Skeletal muscle satellite cell (primary cell): ENCODE results near the gene MEA1.

ENCODE experiments used
- H3K27me3 ChIP-seq: 2 replicates; pipeline ENCODE4 v1.7.0; 2013; ENCODE audit warnings: low read length; ENCODE audit not compliant: control insufficient read depth, insufficient read depth
- H3K36me3 ChIP-seq: 2 replicates; pipeline ENCODE4 v1.7.0; 2013; ENCODE audit warnings: mild to moderate bottlenecking, control low read depth, low read length; ENCODE audit not compliant: insufficient read depth
- H3K4me1 ChIP-seq: 2 replicates; pipeline ENCODE4 v1.7.0; 2013; ENCODE audit warnings: low read length; ENCODE audit not compliant: control insufficient read depth, insufficient read depth
- H3K4me2 ChIP-seq: 2 replicates; pipeline ENCODE4 v1.7.0; 2013; ENCODE audit warnings: mild to moderate bottlenecking, low read length
- H3K4me3 ChIP-seq: 2 replicates; pipeline ENCODE4 v1.7.0; 2013; ENCODE audit warnings: low read length
- H3K9ac ChIP-seq: 2 replicates; pipeline ENCODE4 v1.7.0; 2013; ENCODE audit warnings: mild to moderate bottlenecking, low read depth, low read length, moderate library complexity
- H3K9me3 ChIP-seq: replicated peaks from 2 replicates; pipeline ENCODE4 v1.7.0; 2013; ENCODE audit warnings: mild to moderate bottlenecking, control low read depth, low read length

Gene MEA1

GRCh38 chr6:43037197-43037596 is 23.5 kb upstream of the MEA1 start:
- Histone ChIP-seq H3K4me1 (no peaks in the 10 kb centered on the region), H3K4me2 (no peak overlapping the region), H3K27me3 (no peaks in the 10 kb centered on the region), H3K9me3 (no peaks in the 10 kb centered on the region), H3K36me3 (peaks cover 61% of the 10 kb centered on the region), H3K9ac (no peak overlapping the region), H3K4me3 (no peak overlapping the region)

GRCh38 chr6:43036712-43037111 is 23.0 kb upstream of the MEA1 start:
- Histone ChIP-seq H3K27me3 (no peaks in the 10 kb centered on the region), H3K4me3 (no peak overlapping the region), H3K4me2 (no peak overlapping the region), H3K4me1 (no peaks in the 10 kb centered on the region), H3K9ac (no peak overlapping the region), H3K36me3 (peaks cover 64% of the 10 kb centered on the region), H3K9me3 (no peaks in the 10 kb centered on the region)

- Histone ChIP-seq H3K4me1 (no peaks in the 10 kb centered on the region), H3K9ac (no peak overlapping the region), H3K27me3 (no peaks in the 10 kb centered on the region), H3K4me3 (no peak overlapping the region), H3K4me2 (no peak overlapping the region), H3K9me3 (no peaks in the 10 kb centered on the region), H3K36me3 (peaks cover 61% of the 10 kb centered on the region)
Measured at GRCh38 chr6:43035495-43036194, 21.9 kb upstream of the MEA1 start.

- Histone ChIP-seq H3K9ac (no peak overlapping the region), H3K36me3 (peaks cover 63% of the 10 kb centered on the region)
Measured at GRCh38 chr6:43034190-43034525, 20.4 kb upstream of the MEA1 start.

GRCh38 chr6:43033496-43034189 is 19.9 kb upstream of the MEA1 start:
- Histone ChIP-seq H3K4me1 (no peaks in the 10 kb centered on the region), H3K4me3 (no peak overlapping the region), H3K9ac (no peak overlapping the region), H3K36me3 (peaks cover 63% of the 10 kb centered on the region), H3K27me3 (no peaks in the 10 kb centered on the region), H3K9me3 (no peaks in the 10 kb centered on the region), H3K4me2 (no peak overlapping the region)

More at GRCh38 chr6:43034190-43034525, 20.4 kb upstream of the MEA1 start:
- Histone ChIP-seq H3K27me3 (no peaks in the 10 kb centered on the region), H3K4me1 (no peaks in the 10 kb centered on the region), H3K4me3 (no peak overlapping the region), H3K9me3 (no peaks in the 10 kb centered on the region), H3K4me2 (no peak overlapping the region)

- Histone ChIP-seq H3K4me3 (no peak overlapping the region), H3K4me2 (no peak overlapping the region), H3K4me1 (no peaks in the 10 kb centered on the region), H3K9ac (no peak overlapping the region), H3K9me3 (no peaks in the 10 kb centered on the region), H3K36me3 (peaks cover 58% of the 10 kb centered on the region), H3K27me3 (no peaks in the 10 kb centered on the region)
Measured at GRCh38 chr6:43032326-43032725, 18.6 kb upstream of the MEA1 start.

GRCh38 chr6:43029120-43029519 is 15.4 kb upstream of the MEA1 start:
- Histone ChIP-seq H3K4me1 (no peaks in the 10 kb centered on the region), H3K9me3 (no peaks in the 10 kb centered on the region), H3K27me3 (no peaks in the 10 kb centered on the region), H3K4me2 (no peak overlapping the region), H3K4me3 (no peak overlapping the region), H3K36me3 (peaks cover 69% of the 10 kb centered on the region), H3K9ac (no peak overlapping the region)

GRCh38 chr6:43026365-43026764 is 12.6 kb upstream of the MEA1 start:
- Histone ChIP-seq H3K36me3 (peaks cover 65% of the 10 kb centered on the region), H3K4me1 (peaks cover under 1% of the 10 kb centered on the region), H3K9ac (no peak overlapping the region), H3K27me3 (no peaks in the 10 kb centered on the region), H3K4me3 (no peak overlapping the region), H3K9me3 (no peaks in the 10 kb centered on the region), H3K4me2 (no peak overlapping the region)

GRCh38 chr6:43024436-43024835 is 10.7 kb upstream of the MEA1 start:
- Histone ChIP-seq H3K4me3 (no peak overlapping the region), H3K9me3 (no peaks in the 10 kb centered on the region), H3K27me3 (no peaks in the 10 kb centered on the region), H3K9ac (no peak overlapping the region), H3K4me1 (peaks cover 10% of the 10 kb centered on the region), H3K4me2 (no peak overlapping the region), H3K36me3 (peaks cover 73% of the 10 kb centered on the region)

GRCh38 chr6:43021270-43022047 is 7.7 kb upstream of the MEA1 start, which contains the start of gene RRP36:
Gene RRP36 (plus strand): TSS chr6:43021623. CDS start chr6:43021655, 32 bp downstream.
- peak within 1 kb of the TSS; percentile 100 for H3K4me3 ChIP-seq
- H3K4me2 ChIP-seq = peak within 1 kb of the TSS; percentile 96
- H3K36me3 ChIP-seq = peaks cover 73% of the 10 kb centered on the region
- H3K9ac ChIP-seq = peak within 1 kb of the TSS; percentile 98
- H3K27me3 ChIP-seq = no peaks in the 10 kb centered on the region
- no peaks in the 10 kb centered on the region for H3K9me3 ChIP-seq
- H3K4me1 ChIP-seq = peaks cover 13% of the 10 kb centered on the region

GRCh38 chr6:43020847-43021246 is 7.1 kb upstream of the MEA1 start:
- H3K4me2 ChIP-seq = peak overlapping the region; percentile 96
- no peaks in the 10 kb centered on the region for H3K27me3 ChIP-seq
- peaks cover 67% of the 10 kb centered on the region for H3K36me3 ChIP-seq
- H3K9ac ChIP-seq = peak overlapping the region; percentile 98
- H3K9me3 ChIP-seq = no peaks in the 10 kb centered on the region
- H3K4me1 ChIP-seq = peaks cover 18% of the 10 kb centered on the region
- peak overlapping the region; percentile 100 for H3K4me3 ChIP-seq
